Measurements from ENCODE around the gene RASGRP1. TPM values are rescaled to one million over a fixed set of nuclear protein-coding genes. Genes with fewer than 3 reads are reported as not detected.

Gene RASGRP1
- total and polyA plus RNA-seq, 2 donors (not counting 1 experiment from before 2014, with no cell fraction given) = 1.6 TPM; not detected in 1

GRCh38 chr15:38530113-38530512 is 34.5 kb downstream of the RASGRP1 start:
- H4K20me1 ChIP-seq (ENCODE audit: control insufficient read depth, extremely low read depth, insufficient read depth, low read length) = no peaks in the 10 kb centered on the region
- peaks cover 2% of the 10 kb centered on the region for H3K4me1 ChIP-seq (ENCODE audit: control insufficient read depth, extremely low read depth, insufficient read depth, low read length)
- H2AFZ ChIP-seq (ENCODE audit: low read length) = no peak overlapping the region
- H3K27me3 ChIP-seq (ENCODE audit: control insufficient read depth, insufficient read depth, low read length) = no peaks in the 10 kb centered on the region
- no peak for TF ChIP-seq CTCF (conservative IDR thresholded peaks at IDR 0.05 in 1 of 2, IDR thresholded peaks at IDR 0.05 in 1 of 2; ENCODE audit: low read depth in 1 of 2, low read length in 2 of 2)
- TF ChIP-seq EZH2 (IDR thresholded peaks at IDR 0.05; ENCODE audit: low read length, missing control alignments) = no peak
- DNase-seq (ENCODE audit: low read depth in 2 of 2) = no peak
- H3K4me3 ChIP-seq (replicated peaks in 1 of 4; ENCODE audit: control extremely low read depth in 1 of 4, insufficient read depth in 1 of 4, low read depth in 3 of 4, low read length in 4 of 4) = no peak overlapping the region
- no peaks in the 10 kb centered on the region for H3K36me3 ChIP-seq (ENCODE audit: control insufficient read depth, insufficient read depth, low read length)
- no peak overlapping the region for H3K4me2 ChIP-seq (ENCODE audit: extremely low read depth, insufficient read depth, low read length)
- H3K9ac ChIP-seq (ENCODE audit: insufficient read depth, low read length) = no peak overlapping the region
- no peaks in the 10 kb centered on the region for H3K79me2 ChIP-seq (ENCODE audit: control insufficient read depth, insufficient read depth, low read length)
- H3K9me3 ChIP-seq (ENCODE audit: control insufficient read depth, insufficient read depth, low read depth, low read length) = no peaks in the 10 kb centered on the region
- no peak overlapping the region for H3K27ac ChIP-seq (ENCODE audit: insufficient read depth, low read length)

GRCh38 chr15:38528294-38528693 is 36.3 kb downstream of the RASGRP1 start:
- Histone ChIP-seq H3K79me2 (ENCODE audit: control insufficient read depth, insufficient read depth, low read length) (no peaks in the 10 kb centered on the region), H3K27me3 (ENCODE audit: control insufficient read depth, insufficient read depth, low read length) (no peaks in the 10 kb centered on the region), H3K36me3 (ENCODE audit: control insufficient read depth, insufficient read depth, low read length) (no peaks in the 10 kb centered on the region), H3K4me2 (ENCODE audit: extremely low read depth, insufficient read depth, low read length) (no peak overlapping the region), H4K20me1 (ENCODE audit: control insufficient read depth, extremely low read depth, insufficient read depth, low read length) (no peaks in the 10 kb centered on the region), H3K9me3 (ENCODE audit: control insufficient read depth, insufficient read depth, low read depth, low read length) (no peaks in the 10 kb centered on the region), H2AFZ (ENCODE audit: low read length) (no peak overlapping the region), H3K9ac (ENCODE audit: insufficient read depth, low read length) (no peak overlapping the region), H3K4me3 (replicated peaks in 1 of 4; ENCODE audit: control extremely low read depth in 1 of 4, insufficient read depth in 1 of 4, low read depth in 3 of 4, low read length in 4 of 4) (no peak overlapping the region), H3K27ac (ENCODE audit: insufficient read depth, low read length) (no peak overlapping the region), H3K4me1 (ENCODE audit: control insufficient read depth, extremely low read depth, insufficient read depth, low read length) (peaks cover 2% of the 10 kb centered on the region)
- TF ChIP-seq CTCF (conservative IDR thresholded peaks at IDR 0.05 in 1 of 2, IDR thresholded peaks at IDR 0.05 in 1 of 2; ENCODE audit: low read depth in 1 of 2, low read length in 2 of 2) = no peak
- no peak for TF ChIP-seq EZH2 (IDR thresholded peaks at IDR 0.05; ENCODE audit: low read length, missing control alignments)
- DNase-seq (ENCODE audit: low read depth in 2 of 2) = peak in 1 of 2 donors; percentile 87

GRCh38 chr15:38526158-38526557 is 38.5 kb downstream of the RASGRP1 start:
- Histone ChIP-seq H3K4me1 (ENCODE audit: control insufficient read depth, extremely low read depth, insufficient read depth, low read length) (no peaks in the 10 kb centered on the region), H3K9me3 (ENCODE audit: control insufficient read depth, insufficient read depth, low read depth, low read length) (no peaks in the 10 kb centered on the region), H3K9ac (ENCODE audit: insufficient read depth, low read length) (no peak overlapping the region), H3K79me2 (ENCODE audit: control insufficient read depth, insufficient read depth, low read length) (no peaks in the 10 kb centered on the region), H3K27me3 (ENCODE audit: control insufficient read depth, insufficient read depth, low read length) (no peaks in the 10 kb centered on the region), H3K36me3 (ENCODE audit: control insufficient read depth, insufficient read depth, low read length) (no peaks in the 10 kb centered on the region), H2AFZ (ENCODE audit: low read length) (no peak overlapping the region), H3K4me3 (replicated peaks in 1 of 4; ENCODE audit: control extremely low read depth in 1 of 4, insufficient read depth in 1 of 4, low read depth in 3 of 4, low read length in 4 of 4) (no peak overlapping the region), H4K20me1 (ENCODE audit: control insufficient read depth, extremely low read depth, insufficient read depth, low read length) (no peaks in the 10 kb centered on the region), H3K27ac (ENCODE audit: insufficient read depth, low read length) (no peak overlapping the region), H3K4me2 (ENCODE audit: extremely low read depth, insufficient read depth, low read length) (no peak overlapping the region)
- DNase-seq (ENCODE audit: low read depth in 2 of 2) = no peak
- TF ChIP-seq CTCF (conservative IDR thresholded peaks at IDR 0.05 in 1 of 2, IDR thresholded peaks at IDR 0.05 in 1 of 2; ENCODE audit: low read depth in 1 of 2, low read length in 2 of 2) = no peak
- no peak for TF ChIP-seq EZH2 (IDR thresholded peaks at IDR 0.05; ENCODE audit: low read length, missing control alignments)

All from fibroblast of lung (primary cell).